Testis (tissue), 2 donors: ENCODE results near the gene ANO10.

Experiments used
- CTCF ChIP-seq, 3 experiments: fragments of 450-650 bp in 2 of 3; fragments of 200-600 bp in 1 of 3; sonication (generic) in 1 of 3; IDR thresholded peaks; one replicate each; pipeline ENCODE4 v1.5.1; 2016 to 2019; ENCODE audit warnings: antibody characterized with exemption in 3 of 3, mild to moderate bottlenecking in 2 of 3, moderate library complexity in 1 of 3
- POLR2A ChIP-seq: fragments of 450-650 bp; IDR thresholded peaks from one replicate; pipeline ENCODE4 v1.6.1; 2017; ENCODE audit warnings: antibody characterized with exemption, mild to moderate bottlenecking, moderate library complexity

GRCh38 chr3:43341788-43342187 is 280.0 kb downstream of the ANO10 start:
- no peak for TF ChIP-seq CTCF (IDR thresholded peaks at IDR 0.05)
- TF ChIP-seq POLR2A: no peak
